IMR-90 (cell line): ENCODE results near the gene HGF. TPM values are rescaled to one million over a fixed set of nuclear protein-coding genes. Genes with fewer than 3 reads are reported as not detected.
A peak's percentile ranks its signal among the peaks of the same experiment; 100 is the strongest.

Source experiments
- ATAC-seq: fragments of 200-7000 bp; cut with Tn5 transposase; 2 replicates; pipeline ENCODE4 v1.9.1; 2020; ENCODE audit warnings: low read depth, mild to moderate bottlenecking, moderate library complexity
- BruUV-seq: library from RNA; stranded (reverse); fragments of 400-500 nt; replicated peaks from 2 replicates; lab custom pipeline; 2021; lab: Mats Ljungman, UMichigan
- CTCF ChIA-PET: fragments of 300-600 bp; formaldehyde crosslinking; extraction: SDS; loops from one replicate; lab custom pipeline; 2021; ENCODE audit warnings: antibody characterized with exemption; lab: Yijun Ruan, JAX
- POLR2A ChIA-PET: fragments of 300-600 bp; sonication (Branson Sonifier 250); formaldehyde crosslinking; loops from one replicate; lab custom pipeline; 2022; ENCODE audit warnings: antibody characterized with exemption; ENCODE audit not compliant: unreplicated experiment; lab: Charles Lee
- DNase-seq: peaks from one replicate; pipeline ENCODE4 v3.0.0; 2013
- H2AFZ ChIP-seq: replicated peaks from 2 replicates; pipeline ENCODE3; 2013; ENCODE audit warnings: low read length, mild to moderate bottlenecking; ENCODE audit not compliant: poor library complexity
- H2AK5ac ChIP-seq: 2 replicates; pipeline ENCODE4 v1.6.1; 2013; ENCODE audit warnings: low read depth, low read length, inconsistent platforms
- H2AK9ac ChIP-seq: replicated peaks from 2 replicates; pipeline ENCODE3; 2013; ENCODE audit warnings: mild to moderate bottlenecking, low read depth, low read length, moderate library complexity; ENCODE audit not compliant: poor library complexity
- H2BK120ac ChIP-seq: 2 replicates; pipeline ENCODE4 v1.6.1; 2013; ENCODE audit warnings: low read depth, low read length, inconsistent platforms
- H2BK15ac ChIP-seq: 3 replicates; pipeline ENCODE4 v1.6.1; 2013; ENCODE audit warnings: low read depth, low read length, inconsistent platforms
- H2BK20ac ChIP-seq: 2 replicates; pipeline ENCODE4 v1.6.1; 2013; ENCODE audit warnings: low read depth, mild to moderate bottlenecking, inconsistent platforms, low read length, moderate library complexity
- H2BK5ac ChIP-seq: 2 replicates; pipeline ENCODE4 v1.6.1; 2013; ENCODE audit warnings: mild to moderate bottlenecking, low read depth, low read length, inconsistent platforms; ENCODE audit not compliant: poor library complexity, severe bottlenecking
- H3K14ac ChIP-seq: replicated peaks from 2 replicates; pipeline ENCODE4 v1.6.1; 2013; ENCODE audit warnings: low read depth, low read length, inconsistent platforms
- H3K18ac ChIP-seq: 2 replicates; pipeline ENCODE4 v1.6.1; 2013; ENCODE audit warnings: low read depth, low read length, control low read depth
- H3K23ac ChIP-seq: 2 replicates; pipeline ENCODE4 v1.6.1; 2013; ENCODE audit warnings: low read depth, low read length, inconsistent platforms
- H3K27ac ChIP-seq: 2 replicates; pipeline ENCODE4 v1.5.1; 2013; ENCODE audit warnings: mild to moderate bottlenecking, control low read depth, low read length; ENCODE audit not compliant: insufficient read depth
- H3K27me3 ChIP-seq: 2 replicates; pipeline ENCODE4 v1.6.1; 2013; ENCODE audit warnings: low read length; ENCODE audit not compliant: control insufficient read depth, insufficient read depth
- H3K36me3 ChIP-seq: 2 replicates; pipeline ENCODE4 v1.6.1; 2013; ENCODE audit warnings: low read length, mixed read lengths; ENCODE audit not compliant: control insufficient read depth, insufficient read depth
- H3K4ac ChIP-seq: 2 replicates; pipeline ENCODE4 v1.6.1; 2013; ENCODE audit warnings: low read depth, low read length, inconsistent platforms
- H3K4me1 ChIP-seq: 2 replicates; pipeline ENCODE4 v1.6.1; 2013; ENCODE audit warnings: low read length, mixed read lengths; ENCODE audit not compliant: control insufficient read depth, insufficient read depth
- H3K4me2 ChIP-seq: 2 replicates; pipeline ENCODE4 v1.6.1; 2013; ENCODE audit warnings: low read depth, mild to moderate bottlenecking, control low read depth, low read length, moderate library complexity
- H3K4me3 ChIP-seq: 2 replicates; pipeline ENCODE4 v1.5.1; 2013; ENCODE audit warnings: low read depth, mild to moderate bottlenecking, control low read depth, low read length, moderate library complexity; ENCODE audit not compliant: insufficient read depth
- H3K56ac ChIP-seq: 2 replicates; pipeline ENCODE4 v1.6.1; 2013; ENCODE audit warnings: low read length, inconsistent platforms; ENCODE audit not compliant: insufficient read depth; ENCODE audit errors: extremely low read depth
- H3K79me1 ChIP-seq, 2 experiments: 2 replicates each; pipeline ENCODE4 v1.6.1; 2013; ENCODE audit warnings: low read length in 2 of 2, inconsistent platforms in 1 of 2, low read depth in 1 of 2
- H3K9ac ChIP-seq: 2 replicates; pipeline ENCODE4 v1.6.1; 2013; ENCODE audit warnings: low read depth, low read length, control low read depth
- H3K9me1 ChIP-seq: 2 replicates; pipeline ENCODE4 v1.6.1; 2013; ENCODE audit warnings: low read length, inconsistent platforms; ENCODE audit not compliant: insufficient read depth
- H3K9me3 ChIP-seq: 2 replicates; pipeline ENCODE4 v1.6.1; 2013; ENCODE audit warnings: low read length; ENCODE audit not compliant: control insufficient read depth, insufficient read depth
- H4K20me1 ChIP-seq: 2 replicates; pipeline ENCODE4 v1.6.1; 2013; ENCODE audit warnings: low read length, inconsistent platforms; ENCODE audit not compliant: insufficient read depth
- H4K5ac ChIP-seq: 2 replicates; pipeline ENCODE4 v1.6.1; 2013; ENCODE audit warnings: mild to moderate bottlenecking, low read depth, low read length, control low read depth
- H4K8ac ChIP-seq, 2 experiments: 2 replicates each; pipeline ENCODE4 v1.6.1; 2013; ENCODE audit warnings: low read depth in 2 of 2, low read length in 2 of 2, control low read depth in 1 of 2, inconsistent platforms in 1 of 2
- H4K91ac ChIP-seq: 2 replicates; pipeline ENCODE4 v1.6.1; 2013; ENCODE audit warnings: low read depth, low read length, inconsistent platforms; ENCODE audit not compliant: insufficient read depth
- BHLHE40 ChIP-seq: fragments of 150-350 bp; IDR thresholded peaks from 2 replicates; pipeline ENCODE4 v1.6.1; 2016; ENCODE audit warnings: mild to moderate bottlenecking, low read depth, low read length
- CTCF ChIP-seq: conservative IDR thresholded peaks from 2 replicates; pipeline ENCODE4 v1.5.1; 2012; ENCODE audit warnings: mild to moderate bottlenecking, low read depth, low read length, improper control_type of control experiment
- ELK1 ChIP-seq: fragments of 150-350 bp; IDR thresholded peaks from 2 replicates; pipeline ENCODE4 v1.6.1; 2016; ENCODE audit warnings: low read depth, mild to moderate bottlenecking, low read length, moderate library complexity, borderline replicate concordance
- MAFK ChIP-seq: IDR thresholded peaks from 2 replicates; pipeline ENCODE4 v1.6.1; 2012; ENCODE audit warnings: low read depth, low read length, improper control_type of control experiment
- POLR2A ChIP-seq: IDR thresholded peaks from 2 replicates; pipeline ENCODE4 v1.6.1; 2012; ENCODE audit warnings: mild to moderate bottlenecking, low read depth, low read length
- RFX5 ChIP-seq: IDR thresholded peaks from 2 replicates; pipeline ENCODE4 v1.8.0; 2012; ENCODE audit warnings: low read depth, mild to moderate bottlenecking, low read length, moderate library complexity
- WGBS, 2 experiments: methylation state at CpG; one replicate each; pipeline versions ENCODE4 v1.1.5 to v1.1.7; 2013; ENCODE audit warnings: missing lambda C conversion rate in 2 of 2; ENCODE audit not compliant: insufficient read length in 1 of 2; ENCODE audit errors: extremely low coverage in 2 of 2; 5-methylcytosine and 5-hydroxymethylcytosine counted together
- dilution Hi-C: fragments of 300-500 bp; cut with HindIII; formaldehyde crosslinking; loops from one replicate; pipeline ENCODE4 v1.14.3; 2018; ENCODE audit warnings: low sequenced_read_pairs; ENCODE audit not compliant: unreplicated experiment
- in situ Hi-C: fragments of 300-500 bp; cut with MboI; formaldehyde crosslinking; loops from 3 replicates; pipeline ENCODE4 v1.14.3; 2019; ENCODE audit warnings: low sequenced_read_pairs, inconsistent platforms, mixed read lengths
- intact Hi-C: fragments of 100-400 bp; cut with micrococcal nuclease; formaldehyde crosslinking; loops from 2 replicates; pipeline ENCODE4 v1.10.0; 2022
- polyA plus RNA-seq, 3 experiments: library from polyadenylated mRNA; depleted of rRNA; stranded (reverse); fragments of >200 nt; gene quantifications; 2 replicates each; pipeline ENCODE4 v1.2.3, GENCODE V29; 2012; ENCODE audit warnings: low replicate concordance in 1 of 3
- total RNA-seq: library from RNA; depleted of rRNA; stranded (reverse); fragments of >200 nt; gene quantifications from 2 replicates; pipeline ENCODE4 v1.2.3, GENCODE V29; 2012
- TF ChIP-seq, protein P1 (sequence below): fragments of 150-350 bp; IDR thresholded peaks from 2 replicates; pipeline ENCODE4 v1.6.1; 2017; ENCODE audit warnings: mild to moderate bottlenecking, antibody characterized with exemption, low read length, low read depth

HGF gene
- total and polyA plus RNA-seq, 2 of the 4 experiments (the other 2 are of a cell fraction), result 16.8 to 50.9 TPM

DNA sequence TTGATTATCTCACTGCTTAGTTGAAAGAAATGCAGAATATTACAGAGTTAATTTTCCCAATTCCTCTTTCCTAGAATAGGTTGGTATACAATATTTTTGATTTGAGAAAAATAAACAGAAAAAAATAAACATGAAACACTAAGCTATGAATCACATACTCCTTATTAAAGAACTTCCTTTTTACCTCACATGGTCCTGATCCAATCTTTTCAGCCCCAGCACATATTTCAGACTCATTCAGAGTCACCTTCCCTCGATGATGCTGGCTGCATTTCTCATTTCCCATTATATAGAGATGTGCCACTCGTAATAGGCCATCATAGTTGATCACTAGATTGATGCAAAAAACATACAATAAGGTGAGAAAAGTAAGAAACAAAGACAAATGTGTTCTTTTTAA, 64.6 kb downstream of the HGF start:
- Histone ChIP-seq H2BK5ac (peak overlapping the region; percentile 63), H3K9ac (no peak overlapping the region), H3K4me1 (no peaks in the 10 kb centered on the region; the same call in none of the 2 replicates), H3K56ac (no peak overlapping the region), H3K27ac (no peak overlapping the region), H3K4ac (peak overlapping the region; percentile 17; the same call in 1 of the 2 replicates), H3K9me3 (no peaks in the 10 kb centered on the region), H4K20me1 (no peaks in the 10 kb centered on the region), H2BK120ac (peak overlapping the region; percentile 47; the same call in 1 of the 2 replicates), H2AFZ (no peak overlapping the region), H2BK15ac (no peak overlapping the region), H2AK9ac (no peak overlapping the region), H3K4me3 (no peak overlapping the region), H3K27me3 (no peaks in the 10 kb centered on the region), H4K5ac (no peak overlapping the region), H3K4me2 (no peak overlapping the region), H4K8ac (peak overlapping the region in 1 of 2 experiments; percentile 79; a peak in 2 of 4 replicates), H3K14ac (no peak overlapping the region), H4K91ac (no peak overlapping the region), H3K23ac (no peak overlapping the region), H2AK5ac (no peak overlapping the region), H3K36me3 (peaks cover 24% of the 10 kb centered on the region), H2BK20ac (no peak overlapping the region), H3K18ac (peak overlapping the region; percentile 11; the same call in 1 of the 2 replicates), H3K79me1 (no peaks in the 10 kb centered on the region; a peak in 1 of 4 replicates), H3K9me1 (no peaks in the 10 kb centered on the region)
- intact Hi-C loops, result loop anchor here (5.0 kb wide), 1 partner anchor 52 kb away; no protein-coding TSS in a partner anchor
- no CpG with 5 or more reads among the region's 2 CpGs for WGBS, 2 experiments
- DNase-seq, result no peak
- dilution Hi-C loops, result no loop called here
- no peak for ATAC-seq
- POLR2A ChIA-PET, result no interaction called here
- in situ Hi-C loops, result no loop called here
- no TSS peak for BruUV-seq
- CTCF ChIA-PET, result no interaction called here
- TF ChIP-seq ELK1, result no peak
- no peak for TF ChIP-seq POLR2A
- TF ChIP-seq CTCF, result no peak
- TF ChIP-seq, protein P1, sequence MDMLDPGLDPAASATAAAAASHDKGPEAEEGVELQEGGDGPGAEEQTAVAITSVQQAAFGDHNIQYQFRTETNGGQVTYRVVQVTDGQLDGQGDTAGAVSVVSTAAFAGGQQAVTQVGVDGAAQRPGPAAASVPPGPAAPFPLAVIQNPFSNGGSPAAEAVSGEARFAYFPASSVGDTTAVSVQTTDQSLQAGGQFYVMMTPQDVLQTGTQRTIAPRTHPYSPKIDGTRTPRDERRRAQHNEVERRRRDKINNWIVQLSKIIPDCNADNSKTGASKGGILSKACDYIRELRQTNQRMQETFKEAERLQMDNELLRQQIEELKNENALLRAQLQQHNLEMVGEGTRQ, result no peak
- no peak for TF ChIP-seq MAFK
- TF ChIP-seq RFX5, result no peak
- TF ChIP-seq BHLHE40, result no peak
